Islet of Langerhans (tissue), 1 donor: Measurements from ENCODE around the gene CACNA1C.
A peak's percentile ranks its signal among the peaks of the same experiment; 100 is the strongest.

Source experiments
- FAIRE-seq: peaks from one replicate; lab custom pipeline; 2011; peaks lifted over from hg19 to GRCh38; lab: Jason Lieb, UNC

CACNA1C gene

DNA sequence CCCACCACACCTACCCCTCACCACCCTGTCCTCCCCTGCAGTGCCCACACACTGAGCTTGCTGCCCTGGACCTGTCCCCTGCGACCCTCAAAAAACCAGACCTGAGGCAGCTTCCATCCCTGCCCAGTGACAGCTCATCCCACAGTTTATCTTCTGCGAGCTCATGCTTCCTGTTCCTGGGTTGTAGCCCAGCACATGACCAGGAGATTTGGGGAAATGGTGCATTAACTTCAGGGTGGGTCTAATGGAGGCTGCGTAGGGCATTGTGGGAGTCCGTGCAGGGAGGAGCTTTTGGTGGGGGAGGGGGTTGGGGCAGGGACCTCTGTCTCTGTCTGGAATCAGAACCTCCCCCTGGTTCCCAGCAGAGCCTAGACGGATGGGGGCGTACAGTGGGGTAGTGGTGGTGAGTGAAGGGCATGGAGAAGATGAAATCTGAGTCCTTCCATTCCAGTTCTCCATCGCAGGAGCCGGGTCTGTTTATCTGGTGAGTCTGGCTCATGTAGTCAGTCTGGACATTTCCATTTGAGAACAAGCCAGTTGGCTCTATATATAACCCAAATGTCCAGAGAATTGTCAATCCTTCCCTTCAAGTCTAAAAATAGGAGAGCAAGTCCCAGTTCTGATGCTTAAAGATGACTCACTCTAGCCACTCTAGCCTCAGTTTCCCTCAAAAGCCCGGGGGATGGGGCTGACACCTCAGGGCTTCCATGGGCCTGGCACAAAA is 270.9 kb downstream of the CACNA1C start:
- no peak for FAIRE-seq

- FAIRE-seq, result no peak
These were observed 271.6 kb downstream of the CACNA1C start for GRCh38 chr12:2324387-2324786.

DNA sequence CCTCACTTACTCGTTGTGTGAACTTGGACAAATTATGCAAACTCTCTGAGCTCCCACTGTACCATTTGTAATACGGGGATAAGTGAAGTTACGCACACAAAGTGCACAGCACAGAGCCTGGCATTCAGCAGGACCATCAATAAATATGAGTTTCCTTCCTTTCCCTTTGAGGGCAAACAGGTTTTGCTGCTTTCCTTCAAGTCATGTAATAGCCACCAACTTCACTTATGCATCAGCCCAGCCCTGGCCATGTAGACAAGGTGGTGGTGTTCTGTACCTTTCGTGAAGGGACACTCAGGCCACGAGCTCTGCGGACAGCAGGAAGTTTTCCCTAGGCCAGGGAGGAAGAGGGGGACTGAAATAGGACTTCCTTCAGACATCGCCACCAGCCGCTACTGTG is 272.7 kb downstream of the CACNA1C start:
- FAIRE-seq, result no peak

DNA sequence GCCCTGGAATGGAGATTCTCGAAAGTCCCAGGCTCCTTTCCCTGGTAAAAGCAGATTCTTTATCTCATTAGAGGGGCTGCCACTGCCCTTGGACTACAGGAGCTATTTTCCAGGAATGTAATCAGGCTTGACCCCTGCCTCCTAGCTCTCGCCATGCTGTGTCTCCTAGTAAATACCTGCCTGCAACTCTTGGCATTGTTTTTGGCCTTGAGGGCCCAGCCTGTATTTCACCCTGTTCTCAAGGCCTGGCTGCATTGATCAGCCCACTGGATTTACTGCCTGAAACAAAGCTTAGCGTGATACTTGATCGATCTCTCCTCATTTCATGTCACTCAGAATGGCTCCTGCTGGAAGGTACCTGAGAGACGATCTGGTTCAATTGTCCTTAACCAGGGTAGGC is 273.7 kb downstream of the CACNA1C start:
- FAIRE-seq, result no peak

GRCh38 chr12:2328661-2329060 is 275.9 kb downstream of the CACNA1C start:
- FAIRE-seq, result no peak

- no peak for FAIRE-seq
These were observed 276.9 kb downstream of the CACNA1C start for GRCh38 chr12:2329661-2330210.

- FAIRE-seq, result no peak
These were observed 279.4 kb downstream of the CACNA1C start for GRCh38 chr12:2332236-2332635.

- no peak for FAIRE-seq
These were observed 280.2 kb downstream of the CACNA1C start for GRCh38 chr12:2332947-2333346.

- FAIRE-seq, result no peak
These were observed 280.9 kb downstream of the CACNA1C start for GRCh38 chr12:2333491-2334195.

DNA sequence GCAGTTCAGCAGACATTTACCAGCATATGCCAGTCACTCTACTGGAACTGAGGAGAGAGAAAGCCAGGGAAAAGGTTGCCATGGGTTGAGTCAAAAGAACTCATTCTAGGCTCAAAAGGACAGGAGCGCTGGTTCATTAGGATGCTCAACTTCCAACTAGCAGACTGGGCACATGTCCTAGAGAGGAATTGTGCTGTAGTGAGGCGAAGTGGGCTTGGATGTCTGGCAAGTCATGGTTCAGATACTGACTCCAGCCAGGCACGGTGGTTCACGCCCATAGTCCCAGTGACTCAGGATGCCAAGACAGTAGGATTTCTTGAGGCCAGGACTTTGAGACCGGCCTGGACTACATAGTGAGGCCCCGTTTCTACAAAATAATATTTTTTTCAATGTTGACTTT is 281.5 kb downstream of the CACNA1C start:
- no peak for FAIRE-seq

DNA sequence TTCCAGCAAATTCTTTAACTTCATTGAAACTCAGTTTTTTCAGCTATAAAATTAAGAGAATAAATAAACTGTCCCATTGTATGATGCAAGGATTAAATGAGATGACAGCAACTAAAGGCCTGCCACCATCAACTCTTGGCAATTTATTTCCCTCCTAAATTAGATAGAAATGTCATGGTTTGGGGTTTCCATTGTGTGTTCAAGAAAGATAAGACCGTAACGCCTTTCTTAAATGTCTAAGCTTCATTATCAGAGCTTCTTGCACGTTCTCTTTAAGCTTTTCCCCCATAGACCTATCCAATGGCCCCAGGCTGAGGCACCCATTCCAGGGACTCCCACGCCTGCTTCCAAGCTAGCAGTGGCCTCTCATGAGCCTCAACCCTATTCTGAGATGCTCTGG is 281.9 kb downstream of the CACNA1C start:
- no peak for FAIRE-seq

DNA sequence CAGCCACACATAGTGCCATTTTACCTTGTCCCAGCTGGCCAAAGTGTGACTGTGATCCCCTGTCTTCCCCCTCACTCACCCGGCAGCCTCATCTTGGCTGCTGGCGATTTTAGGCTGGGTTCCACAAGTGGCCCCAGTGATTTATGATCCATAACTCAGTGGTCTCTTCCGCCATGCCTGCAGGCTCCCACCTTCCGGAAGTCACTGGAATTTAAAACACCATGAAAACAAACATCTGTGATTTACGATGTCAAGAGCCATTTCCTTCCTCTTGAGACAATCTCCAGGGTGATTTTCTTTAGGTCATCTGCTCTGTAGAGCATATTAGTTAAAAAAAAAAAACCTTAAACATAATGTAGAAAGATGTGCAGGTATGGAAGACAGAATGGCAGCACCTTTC is 282.3 kb downstream of the CACNA1C start:
- no peak for FAIRE-seq

DNA sequence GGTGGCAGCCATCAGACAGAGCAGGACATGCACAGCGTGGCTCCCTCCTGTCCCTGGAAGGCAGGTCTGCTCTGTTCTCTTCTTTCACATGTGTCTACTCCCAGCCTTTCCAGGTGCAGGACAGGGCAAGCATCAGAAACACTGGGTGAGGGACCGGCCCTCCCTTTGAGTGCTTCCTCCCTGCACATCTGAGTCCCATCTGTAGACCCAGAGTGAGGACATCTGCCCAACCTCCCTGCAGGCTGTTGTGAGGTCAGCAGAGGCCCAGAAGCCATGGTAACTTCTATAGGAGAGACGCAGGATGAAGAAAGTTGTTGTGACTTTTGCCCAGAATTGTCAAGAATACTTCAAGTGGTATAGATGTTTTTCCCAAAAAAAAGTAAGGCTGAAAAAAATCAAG is 282.7 kb downstream of the CACNA1C start:
- no peak for FAIRE-seq

GRCh38 chr12:2335916-2336315 is 283.1 kb downstream of the CACNA1C start:
- peak; percentile 17 for FAIRE-seq

DNA sequence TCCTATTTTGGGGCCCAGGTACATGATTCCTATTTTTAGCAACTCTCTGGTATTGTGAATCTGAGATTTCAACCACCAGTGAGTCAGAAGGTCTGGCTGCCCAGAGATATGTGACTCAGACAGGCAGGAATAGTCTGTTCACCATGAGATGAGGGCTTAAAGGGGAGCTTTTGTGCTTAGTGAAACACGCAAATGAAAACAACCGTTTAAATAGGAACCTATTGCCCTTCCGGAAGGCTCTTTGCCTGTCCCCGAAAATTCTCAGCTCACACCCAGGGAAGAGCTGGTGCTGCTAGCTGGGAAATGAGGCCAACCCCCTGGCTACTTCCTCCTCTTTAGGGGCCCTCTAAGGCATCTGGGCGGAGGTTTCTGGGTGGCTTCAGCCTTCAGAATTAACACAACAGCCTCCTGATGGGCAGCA is 283.6 kb downstream of the CACNA1C start:
- peak; percentile 62 for FAIRE-seq

DNA sequence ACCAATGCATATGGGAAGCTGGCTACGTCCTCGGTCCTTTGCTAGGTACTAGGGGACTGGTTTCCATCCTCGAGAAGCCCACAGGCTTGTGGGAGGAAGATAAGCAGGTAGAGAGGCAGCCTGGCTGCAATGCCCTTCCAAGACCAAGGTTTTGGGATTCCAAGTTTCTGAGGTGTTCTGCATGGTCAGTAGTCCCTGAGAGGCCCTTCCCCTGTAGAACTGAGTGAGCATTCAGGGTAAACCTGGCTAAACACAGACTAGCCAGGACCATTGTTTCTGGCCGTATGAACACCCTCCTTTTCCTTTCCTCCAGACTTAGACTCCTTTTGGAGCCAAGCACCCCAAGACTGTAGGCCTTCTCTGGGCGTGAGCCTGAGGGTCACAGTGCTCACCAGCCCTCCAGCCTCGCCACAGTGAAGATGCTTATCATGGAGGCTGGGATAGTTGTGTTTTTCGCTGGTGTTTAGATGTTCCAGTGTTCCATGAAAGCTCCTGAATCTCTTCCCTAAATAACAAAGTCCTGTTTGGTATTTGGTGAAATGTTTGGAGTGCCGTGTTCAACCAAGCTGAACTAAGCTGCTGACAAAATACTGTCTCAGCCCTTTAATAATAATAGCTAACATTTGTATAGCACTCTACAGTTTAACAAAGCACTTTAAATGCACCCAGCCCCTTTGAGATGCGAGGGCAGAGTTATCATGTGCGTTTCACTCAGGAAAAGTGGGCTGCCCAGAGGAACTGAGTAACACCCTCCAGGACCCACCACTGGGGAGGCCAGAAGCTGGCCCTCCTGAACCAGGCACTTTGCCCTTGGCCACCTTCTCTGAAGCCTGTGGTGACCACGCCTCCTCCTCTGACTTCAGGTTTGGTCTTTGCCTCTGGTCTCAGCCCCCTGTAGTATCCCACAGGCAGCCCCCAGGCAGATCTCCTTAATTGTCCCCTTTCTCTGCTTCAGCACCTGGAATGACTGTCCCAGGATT is 284.5 kb downstream of the CACNA1C start:
- no peak for FAIRE-seq

GRCh38 chr12:2338381-2338780 is 285.6 kb downstream of the CACNA1C start:
- no peak for FAIRE-seq

GRCh38 chr12:2338991-2339431 is 286.2 kb downstream of the CACNA1C start:
- FAIRE-seq, result peak; percentile 69

GRCh38 chr12:2341051-2341751 is 288.4 kb downstream of the CACNA1C start:
- no peak for FAIRE-seq

DNA sequence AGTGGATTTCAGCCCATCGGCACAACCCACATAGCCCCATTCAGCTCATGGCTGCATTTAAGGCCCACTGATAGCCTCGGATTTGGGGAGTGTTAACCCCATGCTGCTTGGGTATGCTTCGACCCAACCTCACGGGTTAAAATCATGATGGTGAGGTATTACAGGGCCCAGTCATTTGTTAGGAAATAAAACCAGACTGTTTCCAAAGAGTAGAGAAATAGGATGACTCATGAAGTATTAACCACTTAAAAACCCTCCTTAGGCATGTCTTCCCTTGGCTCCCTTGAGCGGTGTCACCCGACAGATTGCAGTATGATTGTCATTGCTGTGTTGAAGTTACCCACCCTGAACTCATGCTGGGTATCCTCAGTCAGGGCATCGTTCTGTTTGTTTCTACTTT is 289.1 kb downstream of the CACNA1C start:
- no peak for FAIRE-seq

DNA sequence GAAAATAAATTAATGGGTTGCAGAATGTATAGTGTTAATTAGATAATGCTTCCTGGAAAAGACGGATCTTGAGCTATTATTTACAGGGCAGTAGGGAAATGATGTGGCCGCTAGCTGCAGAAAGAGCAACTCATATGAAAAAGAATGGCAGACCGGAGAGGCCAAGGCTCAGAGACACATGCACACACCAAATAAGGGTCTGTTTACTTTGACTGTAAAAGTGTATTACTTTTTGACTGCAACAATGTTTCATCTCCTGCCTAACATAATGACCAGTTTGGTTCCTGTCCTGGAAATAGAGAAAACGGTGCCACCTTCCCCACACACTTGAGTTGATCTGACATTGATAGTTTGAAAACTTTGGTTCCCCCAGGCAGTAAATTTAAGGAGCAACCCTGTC is 290.9 kb downstream of the CACNA1C start:
- FAIRE-seq, result no peak

DNA sequence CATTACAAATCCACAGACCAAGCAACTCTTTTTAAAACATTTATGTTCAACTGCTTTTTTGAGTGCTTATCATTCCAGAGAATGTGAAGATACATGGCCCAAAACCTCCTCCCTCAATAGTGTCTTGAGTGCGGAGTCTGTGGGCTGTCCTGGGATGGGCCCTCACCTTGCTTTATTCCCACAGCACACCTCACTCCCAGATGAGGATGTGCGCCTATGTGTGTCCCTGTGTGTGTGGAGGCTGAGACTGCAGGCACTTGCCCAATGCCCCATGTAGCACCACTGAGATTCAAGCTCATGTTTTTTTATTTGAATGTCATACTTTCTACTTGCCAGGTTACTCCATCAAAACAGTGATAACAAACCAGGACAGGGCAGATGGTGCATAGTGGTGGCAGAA is 291.7 kb downstream of the CACNA1C start:
- no peak for FAIRE-seq
